GM12878 (cell line): ENCODE measurements around the gene CYSTM1. TPM values are rescaled to one million over a fixed set of nuclear protein-coding genes. Genes with fewer than 3 reads are reported as not detected.

Experiments
- ATAC-seq: fragments of 200-7000 bp; cut with Tn5 transposase; 3 replicates; pipeline ENCODE4 v1.9.1; 2020; ENCODE audit warnings: mild to moderate bottlenecking, moderate library complexity
- BruUV-seq: library from RNA; stranded (reverse); fragments of 400-500 nt; replicated peaks from 2 replicates; lab custom pipeline; 2021; lab: Mats Ljungman, UMichigan
- CTCF ChIA-PET: fragments of 300-600 bp; sonication (Branson Sonifier 250); formaldehyde crosslinking; extraction: SDS; loops from one replicate; lab custom pipeline; 2021; ENCODE audit warnings: inconsistent platforms; lab: Yijun Ruan, JAX
- POLR2A ChIA-PET: fragments of 350-600 bp; formaldehyde crosslinking; extraction: SDS; loops from one replicate; lab custom pipeline; 2021; ENCODE audit warnings: inconsistent platforms; lab: Charles Lee
- RAD21 ChIA-PET: fragments of 300-600 bp; sonication (Branson Sonifier 250); formaldehyde crosslinking; loops from one replicate; lab custom pipeline; 2023; ENCODE audit warnings: antibody characterized with exemption; ENCODE audit not compliant: unreplicated experiment; lab: Charles Lee
- SMC1A ChIA-PET: fragments of 300-600 bp; sonication (Branson Sonifier 250); formaldehyde crosslinking; loops from one replicate; lab custom pipeline; 2023; ENCODE audit not compliant: unreplicated experiment, uncharacterized antibody; lab: Charles Lee
- DNase-seq: peaks from one replicate; pipeline ENCODE4 v3.0.0-alpha.2; 2011; ENCODE audit warnings: low read depth, low spot score
- FAIRE-seq: peaks from 3 replicates; lab custom pipeline; 2011; peaks lifted over from hg19 to GRCh38; lab: Jason Lieb, UNC
- H2AFZ ChIP-seq: 2 replicates; pipeline ENCODE4 v1.6.0; 2011; ENCODE audit warnings: low read depth, low read length, control low read depth; ENCODE audit not compliant: control insufficient read depth
- H3K27ac ChIP-seq: 2 replicates; pipeline ENCODE4 v1.5.1; 2011; ENCODE audit warnings: control low read depth; ENCODE audit not compliant: control insufficient read depth, insufficient read depth
- H3K27me3 ChIP-seq, 2 experiments: replicated peaks in 1 of 2; 2 replicates each; pipeline versions ENCODE4 v1.6.0 to v1.6.1; 2011; ENCODE audit warnings: low read length in 1 of 2; ENCODE audit not compliant: control insufficient read depth in 2 of 2, insufficient read depth in 2 of 2
- H3K36me3 ChIP-seq, 2 experiments: 2 replicates each; pipeline ENCODE4 v1.5.1; 2011; ENCODE audit warnings: low read length in 1 of 2; ENCODE audit not compliant: control insufficient read depth in 2 of 2, insufficient read depth in 2 of 2
- H3K4me1 ChIP-seq: 2 replicates; pipeline ENCODE4 v1.6.1; 2011; ENCODE audit warnings: mild to moderate bottlenecking, low read length, moderate library complexity, mixed read lengths; ENCODE audit not compliant: control insufficient read depth, insufficient read depth
- H3K4me2 ChIP-seq: 2 replicates; pipeline ENCODE4 v1.6.0; 2011; ENCODE audit warnings: control low read depth; ENCODE audit not compliant: control insufficient read depth, insufficient read depth
- H3K4me3 ChIP-seq: fragments of 200-600 bp; sonication (generic); 2 replicates; pipeline ENCODE4 v1.5.1; 2016
- H3K79me2 ChIP-seq: 2 replicates; pipeline ENCODE4 v1.6.0; 2011; ENCODE audit warnings: low read length; ENCODE audit not compliant: control insufficient read depth, insufficient read depth
- H3K9ac ChIP-seq: 2 replicates; pipeline ENCODE4 v1.8.0; 2011; ENCODE audit warnings: low read length, control low read depth, mixed read lengths; ENCODE audit not compliant: control insufficient read depth, insufficient read depth
- H3K9me3 ChIP-seq: replicated peaks from 3 replicates; pipeline ENCODE4 v1.5.1; 2011; ENCODE audit warnings: mild to moderate bottlenecking, low read length; ENCODE audit not compliant: control insufficient read depth, insufficient read depth
- H4K20me1 ChIP-seq: 2 replicates; pipeline ENCODE4 v1.6.0; 2011; ENCODE audit not compliant: control insufficient read depth, insufficient read depth
- ATF3 ChIP-seq: IDR thresholded peaks from 2 replicates; pipeline ENCODE4 v1.6.1; 2011; ENCODE audit warnings: low read depth, mild to moderate bottlenecking, low read length, moderate library complexity, borderline replicate concordance; ENCODE audit errors: extremely low read depth
- CBX5 ChIP-seq: sonication (generic); IDR thresholded peaks from 2 replicates; pipeline ENCODE4 v1.6.1; 2016; ENCODE audit warnings: low read depth, moderate library complexity, mild to moderate bottlenecking, inconsistent platforms
- CEBPZ ChIP-seq: fragments of 150-350 bp; IDR thresholded peaks from 2 replicates; pipeline ENCODE4 v1.6.1; 2016; ENCODE audit warnings: low read depth, low read length
- DPF2 ChIP-seq: fragments of 450-650 bp; IDR thresholded peaks from 2 replicates; pipeline ENCODE4 v1.6.1; 2017; ENCODE audit warnings: mild to moderate bottlenecking
- EZH2 ChIP-seq: IDR thresholded peaks from 2 replicates; pipeline ENCODE4 v1.6.1; 2012; ENCODE audit warnings: low read depth, mild to moderate bottlenecking, control low read depth, inconsistent platforms, low read length, borderline replicate concordance; ENCODE audit not compliant: control insufficient read depth
- LARP7 ChIP-seq: fragments of 450-650 bp; IDR thresholded peaks from 2 replicates; pipeline ENCODE4 v1.6.1; 2017; ENCODE audit warnings: mild to moderate bottlenecking
- MAX ChIP-seq: IDR thresholded peaks from 2 replicates; pipeline ENCODE4 v1.6.1; 2012; ENCODE audit warnings: low read depth, low read length, improper control_type of control experiment
- POLR2A ChIP-seq: IDR thresholded peaks from 2 replicates; pipeline ENCODE4 v1.6.1; 2011; ENCODE audit warnings: low read depth, mild to moderate bottlenecking, low read length
- POU2F2 ChIP-seq: IDR thresholded peaks from 3 replicates; pipeline ENCODE4 v1.6.1; 2011; ENCODE audit warnings: low read depth, mild to moderate bottlenecking, low read length, borderline replicate concordance
- TBL1XR1 ChIP-seq: IDR thresholded peaks from 2 replicates; pipeline ENCODE4 v1.6.1; 2012; ENCODE audit warnings: low read depth, low read length, improper control_type of control experiment
- ZBED1 ChIP-seq: IDR thresholded peaks from 2 replicates; pipeline ENCODE4 v1.6.1; 2016; ENCODE audit warnings: borderline replicate concordance
- ZNF24 ChIP-seq: fragments of 450-650 bp; IDR thresholded peaks from 2 replicates; pipeline ENCODE4 v1.6.1; 2017; ENCODE audit warnings: antibody characterized with exemption, mild to moderate bottlenecking
- WGBS: methylation state at CpG from one replicate; pipeline ENCODE4 v1.1.6; 2016; ENCODE audit warnings: low lambda C conversion rate; ENCODE audit not compliant: insufficient replicate concordance, insufficient coverage; ENCODE audit errors: missing lambda C conversion rate; 5-methylcytosine and 5-hydroxymethylcytosine counted together
- in situ Hi-C: fragments of 300-500 bp; cut with MboI; formaldehyde crosslinking; loops from 9 replicates; pipeline ENCODE4 v1.14.3; 2018; ENCODE audit warnings: mixed read lengths
- intact Hi-C: fragments of 100-400 bp; cut with micrococcal nuclease; formaldehyde crosslinking; loops from one replicate; pipeline ENCODE4 v1.14.2; 2022; ENCODE audit not compliant: unreplicated experiment
- polyA plus RNA-seq, 11 experiments: library from polyadenylated mRNA; depleted of rRNA in 4 of 11; unstranded in 6 of 11; stranded (reverse) in 5 of 11; fragments of >200 nt; fragmentation: Nextera tagmentation in 4 of 11; fragmentation: Illumina TruSeq in 1 of 11; extraction: Ambion mirVana in 4 of 11; extraction: Trizol in 1 of 11; gene quantifications; 1 replicate in 1 of 11; 2 replicates in 10 of 11; pipeline versions ENCODE4 v1.2.1 to v1.2.3, GENCODE V29; 2011 to 2016; ENCODE audit warnings: inconsistent platforms in 2 of 11, missing spikeins in 2 of 11, low read depth in 1 of 11
- total RNA-seq, 4 experiments: library from RNA; depleted of rRNA in 3 of 4; stranded (reverse); fragments of >200 nt in 3 of 4; fragmentation: Illumina TruSeq in 1 of 4; extraction: Trizol in 1 of 4; gene quantifications; 2 replicates each; pipeline versions ENCODE4 v1.2.1 to v1.2.3, GENCODE V29; 2013 to 2021

The CYSTM1 gene
- total and polyA plus RNA-seq, 10 of the 15 experiments (the other 5 are each of a cell fraction or from before 2014, with no cell fraction given): 52.7 to 261 (median 98.7) TPM

GRCh38 chr5:140219068-140219991 is 44.3 kb downstream of the CYSTM1 start:
- Histone ChIP-seq H3K4me2 (peak overlapping the region; percentile 48; the same call in 1 of the 2 replicates), H4K20me1 (no peaks in the 10 kb centered on the region), H3K27ac (peak overlapping the region; percentile 38), H3K36me3 (no peaks in the 10 kb centered on the region; a peak in 1 of 4 replicates), H3K4me3 (no peak overlapping the region), H3K27me3 (no peaks in the 10 kb centered on the region), H3K4me1 (peaks cover 30% of the 10 kb centered on the region), H3K79me2 (no peaks in the 10 kb centered on the region; the same call in 1 of the 2 replicates), H3K9ac (no peak overlapping the region; the same call in 1 of the 2 replicates), H2AFZ (no peak overlapping the region), H3K9me3 (no peaks in the 10 kb centered on the region)
- no TSS peak for BruUV-seq
- POLR2A ChIA-PET: interaction anchor here (1.1 to 1.8 kb wide), 2 partner anchors 8 to 12 kb away, joined by 5 to 6 read pairs; no protein-coding TSS in a partner anchor
- SMC1A ChIA-PET: interaction anchor here (1.2 to 2.7 kb wide), 6 partner anchors 10 to 85 kb away, joined by 3 to 10 read pairs (median 8); no protein-coding TSS in a partner anchor
- RAD21 ChIA-PET: interaction anchor here (1.2 to 1.8 kb wide), 2 partner anchors 50 to 132 kb away, joined by 3 to 6 read pairs; no protein-coding TSS in a partner anchor
- in situ Hi-C loops (no loop called here), intact Hi-C loops (no loop called here)
- CTCF ChIA-PET: interaction anchor here (0.8 to 5.3 kb wide), 4 partner anchors 13 to 144 kb away, joined by 3 to 17 read pairs (median 4); no protein-coding TSS in a partner anchor
- FAIRE-seq: no peak
- TF ChIP-seq MAX (no peak), EZH2 (no peak), ZBED1 (no peak), DPF2 (no peak), ATF3 (no peak), CBX5 (no peak), CEBPZ (no peak), LARP7 (no peak), TBL1XR1 (no peak), POLR2A (no peak), POU2F2 (no peak), ZNF24 (no peak)
- TF ChIP-seq, all 136 proteins: peak for 0
- peak; percentile 53 for ATAC-seq
- 66% methylated on average over 9 of the region's 9 CpGs for WGBS
- no peak for DNase-seq
